ENCODE measurements around the gene NUCB1. TPM values are rescaled to one million over a fixed set of nuclear protein-coding genes. Genes with fewer than 3 reads are reported as not detected.

Gene NUCB1
- total and polyA plus RNA-seq, 8 donors, result 60.9 to 136 (median 96.3) TPM

DNA sequence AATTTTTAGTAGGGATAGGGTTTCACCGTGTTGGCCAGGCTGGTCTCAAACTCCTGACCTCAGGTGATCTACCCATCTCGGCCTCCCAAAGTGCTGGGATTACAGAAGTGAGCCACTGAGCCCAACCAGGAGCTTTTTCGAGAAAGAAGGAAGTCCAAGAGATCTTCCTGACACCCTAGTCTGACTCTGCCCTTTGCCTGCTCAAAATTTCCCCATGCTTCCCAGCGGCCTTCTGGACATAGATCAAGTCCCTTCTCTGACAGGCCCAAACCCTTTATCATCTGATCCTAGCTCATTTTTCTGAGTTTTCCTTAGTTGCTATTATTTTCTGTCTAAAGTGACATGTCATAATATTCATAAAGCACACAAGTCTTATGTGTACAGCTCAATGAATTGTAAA lies 53.0 kb downstream of the NUCB1 start:
- TF ChIP-seq, protein P1, sequence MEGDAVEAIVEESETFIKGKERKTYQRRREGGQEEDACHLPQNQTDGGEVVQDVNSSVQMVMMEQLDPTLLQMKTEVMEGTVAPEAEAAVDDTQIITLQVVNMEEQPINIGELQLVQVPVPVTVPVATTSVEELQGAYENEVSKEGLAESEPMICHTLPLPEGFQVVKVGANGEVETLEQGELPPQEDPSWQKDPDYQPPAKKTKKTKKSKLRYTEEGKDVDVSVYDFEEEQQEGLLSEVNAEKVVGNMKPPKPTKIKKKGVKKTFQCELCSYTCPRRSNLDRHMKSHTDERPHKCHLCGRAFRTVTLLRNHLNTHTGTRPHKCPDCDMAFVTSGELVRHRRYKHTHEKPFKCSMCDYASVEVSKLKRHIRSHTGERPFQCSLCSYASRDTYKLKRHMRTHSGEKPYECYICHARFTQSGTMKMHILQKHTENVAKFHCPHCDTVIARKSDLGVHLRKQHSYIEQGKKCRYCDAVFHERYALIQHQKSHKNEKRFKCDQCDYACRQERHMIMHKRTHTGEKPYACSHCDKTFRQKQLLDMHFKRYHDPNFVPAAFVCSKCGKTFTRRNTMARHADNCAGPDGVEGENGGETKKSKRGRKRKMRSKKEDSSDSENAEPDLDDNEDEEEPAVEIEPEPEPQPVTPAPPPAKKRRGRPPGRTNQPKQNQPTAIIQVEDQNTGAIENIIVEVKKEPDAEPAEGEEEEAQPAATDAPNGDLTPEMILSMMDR (IDR thresholded peaks at IDR 0.05), result no peak
- DNase-seq (no peak), FAIRE-seq (no peak), ATAC-seq (no peak)
- no peaks in the 10 kb centered on the region for H3K9me3 ChIP-seq
- H3K36me3 ChIP-seq, result no peaks in the 10 kb centered on the region
- no peak overlapping the region for H3K27ac ChIP-seq
- WGBS, 2 donors, result 80 to 89% methylated on average over 4 of the region's 4 CpGs
- no peak overlapping the region for H3K4me3 ChIP-seq
- intact Hi-C loops (cut with DNase I), result no loop called here
- peaks cover 0 to 6% (median 4%) of the 10 kb centered on the region in 3 donors for H3K4me1 ChIP-seq
- no peaks in the 10 kb centered on the region for H3K27me3 ChIP-seq

DNA sequence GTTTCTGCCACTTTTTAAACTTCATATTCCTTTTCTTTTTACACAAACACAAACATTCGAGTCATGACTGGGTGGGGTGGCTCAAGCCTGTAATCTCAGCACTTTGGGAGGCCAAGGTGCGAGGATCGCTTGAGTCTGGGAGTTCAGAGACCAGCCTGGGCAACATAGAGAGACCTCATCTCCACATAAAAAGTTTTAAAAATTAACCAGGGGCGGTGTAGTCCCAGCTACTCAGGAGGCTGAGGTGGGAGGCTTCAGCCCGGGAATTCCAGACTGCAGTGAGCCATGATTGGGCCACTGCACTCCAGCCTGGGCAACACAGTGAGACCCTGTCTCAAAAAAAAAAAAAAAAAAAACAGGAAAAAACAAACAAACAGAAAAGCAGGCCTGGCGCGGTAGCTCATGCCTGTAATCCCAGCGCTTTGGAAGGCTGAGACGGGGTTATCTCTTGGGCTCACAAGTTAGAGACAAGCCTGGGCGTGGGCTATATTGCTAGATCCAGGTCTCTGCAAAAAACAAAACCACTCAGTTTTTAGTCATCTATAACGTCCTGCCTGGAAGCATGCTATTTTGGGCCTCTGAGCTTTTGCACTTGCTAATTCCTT lies 54.0 kb downstream of the NUCB1 start:
- Histone ChIP-seq H3K4me1 (peaks cover 0 to 6% (median 4%) of the 10 kb centered on the region in 3 donors), H3K4me3 (peak overlapping the region; percentile 72 to 92 (median 82)), H3K36me3 (no peaks in the 10 kb centered on the region), H3K27me3 (no peaks in the 10 kb centered on the region), H3K9me3 (no peaks in the 10 kb centered on the region), H3K27ac (peak overlapping the region in 2 of 4 donors; percentile 19 to 63)
- WGBS, 2 donors, result 50 to 52% methylated on average over 11 of the region's 11 CpGs
- ATAC-seq (peak in 2 of 4 donors; percentile 17 to 29), FAIRE-seq (no peak), DNase-seq (peak in 1 of 6 donors; percentile 27)
- intact Hi-C loops (cut with DNase I), result no loop called here
- TF ChIP-seq, protein P1 (IDR thresholded peaks at IDR 0.05), result no peak

DNA sequence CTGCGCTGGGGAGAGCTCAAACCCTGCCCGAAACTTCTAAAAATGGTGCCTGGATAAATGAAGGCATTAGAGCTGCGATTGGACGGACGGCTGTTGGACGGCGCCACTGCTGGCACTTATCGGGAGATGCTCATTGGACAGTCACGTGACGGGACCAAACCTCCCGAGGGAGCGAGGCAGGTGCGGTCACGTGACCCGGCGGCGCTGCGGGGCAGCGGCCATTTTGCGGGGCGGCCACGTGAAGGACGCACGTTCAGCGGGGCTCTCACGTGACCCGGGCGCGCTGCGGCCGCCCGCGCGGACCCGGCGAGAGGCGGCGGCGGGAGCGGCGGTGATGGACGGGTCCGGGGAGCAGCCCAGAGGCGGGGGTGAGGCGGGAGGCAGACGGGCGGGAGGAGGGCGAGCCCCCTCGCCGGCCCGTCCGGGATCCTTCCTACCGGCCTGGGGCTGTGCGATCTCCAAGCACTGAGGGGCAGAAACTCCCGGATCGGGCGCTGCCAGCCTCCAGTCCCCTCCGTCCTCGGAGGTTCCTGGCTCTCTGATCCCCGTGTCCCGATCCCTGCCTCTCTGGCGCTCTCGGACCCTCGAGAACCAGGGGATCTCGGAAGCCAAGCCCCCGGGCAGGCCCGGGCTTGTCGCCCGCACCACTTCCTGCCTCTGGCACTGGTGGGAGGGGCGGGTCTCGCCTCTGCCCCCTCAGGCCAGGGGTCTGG lies 54.6 kb downstream of the NUCB1 start, which contains the start of gene BAX:
Gene BAX (plus strand): TSS at position 281 of the 713 bp plus-strand sequence. CDS start 54 bp downstream, at position 335.
- Histone ChIP-seq H3K4me1 (peaks cover 0 to 6% (median 4%) of the 10 kb centered on the region in 3 donors), H3K4me3 (peak within 1 kb of the TSS; percentile 72 to 92 (median 82)), H3K27ac (peak within 1 kb of the TSS in 2 of 4 donors; percentile 19 to 63), H3K36me3 (no peaks in the 10 kb centered on the region), H3K9me3 (no peaks in the 10 kb centered on the region), H3K27me3 (no peaks in the 10 kb centered on the region)
- 0% methylated on average over 56 to 71 of the region's 71 CpGs for WGBS, 2 donors
- DNase-seq (peak; percentile 96 to 99 (median 98)), ATAC-seq (peak; percentile 93 to 96 (median 94)), FAIRE-seq (no peak)
- TF ChIP-seq, protein P1 (IDR thresholded peaks at IDR 0.05), result no peak
- intact Hi-C loops (cut with DNase I), result no loop called here

DNA sequence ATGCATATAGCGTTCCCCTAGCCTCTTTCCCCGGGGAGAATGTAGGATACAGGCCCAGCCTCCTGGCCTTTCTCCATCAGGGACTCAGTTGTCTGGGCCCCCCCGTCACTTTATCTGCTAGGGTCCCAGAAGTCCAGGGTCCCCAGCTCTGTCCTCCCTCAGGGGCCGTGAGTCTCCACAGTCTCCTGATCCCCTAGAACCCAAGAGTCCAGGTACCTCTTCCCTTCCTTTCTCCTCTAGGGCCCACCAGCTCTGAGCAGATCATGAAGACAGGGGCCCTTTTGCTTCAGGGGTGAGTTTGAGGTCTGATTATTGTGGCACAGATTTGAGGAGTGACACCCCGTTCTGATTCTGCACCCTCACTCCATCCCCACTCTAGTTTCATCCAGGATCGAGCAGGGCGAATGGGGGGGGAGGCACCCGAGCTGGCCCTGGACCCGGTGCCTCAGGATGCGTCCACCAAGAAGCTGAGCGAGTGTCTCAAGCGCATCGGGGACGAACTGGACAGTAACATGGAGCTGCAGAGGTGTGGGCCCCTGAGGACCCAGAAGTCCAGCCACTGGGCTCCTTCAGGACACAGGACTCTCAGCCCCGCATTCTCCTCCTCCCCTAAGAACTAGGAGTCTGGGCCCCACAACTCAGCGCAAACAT lies 55.3 kb downstream of the NUCB1 start:
- TF ChIP-seq, protein P1 (IDR thresholded peaks at IDR 0.05), result no peak
- FAIRE-seq (no peak), ATAC-seq (no peak), DNase-seq (no peak)
- WGBS, 2 donors, result 52 to 60% methylated on average over 15 to 16 of the region's 16 CpGs
- intact Hi-C loops (cut with DNase I), result no loop called here
- Histone ChIP-seq H3K27me3 (no peaks in the 10 kb centered on the region), H3K36me3 (no peaks in the 10 kb centered on the region), H3K27ac (peak overlapping the region in 2 of 4 donors; percentile 19 to 63), H3K4me3 (peak overlapping the region; percentile 72 to 92 (median 82)), H3K4me1 (peaks cover 0 to 6% (median 4%) of the 10 kb centered on the region in 3 donors), H3K9me3 (no peaks in the 10 kb centered on the region)
